Tibial nerve (tissue), 4 donors: ENCODE measurements around the gene KCNK18.

Experiments
- CTCF ChIP-seq, 5 experiments: fragments of 200-600 bp in 3 of 5; fragments of 450-650 bp in 2 of 5; sonication (generic) in 3 of 5; IDR thresholded peaks; one replicate each; pipeline ENCODE4 v1.5.1; 2016 to 2019; ENCODE audit warnings: antibody characterized with exemption in 5 of 5, mild to moderate bottlenecking in 3 of 5, moderate library complexity in 2 of 5
- EP300 ChIP-seq, 2 donors: sonication (generic); formaldehyde crosslinking; IDR thresholded peaks; one replicate each; pipeline ENCODE4 v1.6.1; 2017; ENCODE audit warnings: antibody characterized with exemption in 2 of 2, mild to moderate bottlenecking in 1 of 2

GRCh38 chr10:117160567-117160966 lies 36.7 kb upstream of the KCNK18 start:
- TF ChIP-seq CTCF (IDR thresholded peaks at IDR 0.05): no peak
- TF ChIP-seq EP300 (IDR thresholded peaks at IDR 0.05): no peak
